Parathyroid adenoma (tissue), 2 donors: ENCODE results near the gene P3H1.

Experiments
- H2AFZ ChIP-seq: fragments of 300-600 bp; sonication (generic); one replicate; pipeline ENCODE4 v1.7.0; 2017; ENCODE audit warnings: antibody characterized with exemption, mild to moderate bottlenecking
- H3K27ac ChIP-seq: fragments of 300-600 bp; sonication (generic); one replicate; pipeline ENCODE4 v1.7.0; 2017
- H3K27me3 ChIP-seq: fragments of 300-600 bp; sonication (generic); one replicate; pipeline ENCODE4 v1.7.0; 2017; ENCODE audit warnings: low read length; ENCODE audit not compliant: control insufficient read depth, insufficient read depth
- H3K36me3 ChIP-seq: fragments of 300-600 bp; sonication (generic); one replicate; pipeline ENCODE4 v1.7.0; 2017; ENCODE audit warnings: low read length; ENCODE audit not compliant: control insufficient read depth, insufficient read depth
- H3K4me1 ChIP-seq: fragments of 300-600 bp; sonication (generic); one replicate; pipeline ENCODE4 v1.7.0; 2017; ENCODE audit warnings: control low read depth
- H3K4me2 ChIP-seq: fragments of 300-600 bp; sonication (generic); one replicate; pipeline ENCODE4 v1.7.0; 2017; ENCODE audit warnings: low read length
- H3K4me3 ChIP-seq: fragments of 300-600 bp; sonication (generic); one replicate; pipeline ENCODE4 v1.7.0; 2017; ENCODE audit warnings: low read depth, low read length
- H3K79me2 ChIP-seq: fragments of 300-600 bp; sonication (generic); one replicate; pipeline ENCODE4 v1.7.0; 2017; ENCODE audit warnings: control low read depth
- H3K9ac ChIP-seq: fragments of 300-600 bp; sonication (generic); one replicate; pipeline ENCODE4 v1.7.0; 2017; ENCODE audit warnings: mild to moderate bottlenecking
- H3K9me3 ChIP-seq: fragments of 300-600 bp; sonication (generic); one replicate; pipeline ENCODE4 v1.7.0; 2017; ENCODE audit warnings: low read length; ENCODE audit not compliant: control insufficient read depth
- TF ChIP-seq, protein P1 (sequence below): fragments of 300-600 bp; sonication (generic); IDR thresholded peaks from one replicate; pipeline ENCODE4 v1.7.0; 2017; ENCODE audit warnings: antibody characterized with exemption, mild to moderate bottlenecking
- donor health status: primary hyperparathyroidism.

Gene P3H1

DNA sequence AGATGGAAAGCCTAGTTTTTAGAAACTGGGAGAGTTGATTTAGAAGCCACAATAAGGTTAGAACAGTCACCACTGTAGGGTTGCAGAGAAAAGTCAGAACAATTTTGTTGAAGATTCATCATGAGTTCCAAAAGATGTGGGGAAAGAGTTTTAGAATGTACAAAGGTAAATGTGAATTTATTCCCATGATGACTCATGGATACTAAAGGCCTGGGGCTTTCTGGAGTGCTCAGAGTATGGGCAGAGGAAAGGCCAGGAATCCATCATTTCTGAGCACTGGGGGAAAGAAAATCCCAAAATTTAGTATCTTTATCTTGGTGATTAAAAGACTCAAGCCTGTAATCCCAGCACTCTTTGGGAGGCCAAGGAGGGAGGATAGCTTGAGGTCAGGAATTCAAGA, 66.8 kb downstream of the P3H1 start:
- H3K27ac ChIP-seq, result no peak overlapping the region
- H3K27me3 ChIP-seq, result no peaks in the 10 kb centered on the region
- H3K4me1 ChIP-seq, result no peaks in the 10 kb centered on the region
- no peak overlapping the region for H3K4me3 ChIP-seq
- no peaks in the 10 kb centered on the region for H3K9me3 ChIP-seq
- no peaks in the 10 kb centered on the region for H3K36me3 ChIP-seq
- TF ChIP-seq, protein P1, sequence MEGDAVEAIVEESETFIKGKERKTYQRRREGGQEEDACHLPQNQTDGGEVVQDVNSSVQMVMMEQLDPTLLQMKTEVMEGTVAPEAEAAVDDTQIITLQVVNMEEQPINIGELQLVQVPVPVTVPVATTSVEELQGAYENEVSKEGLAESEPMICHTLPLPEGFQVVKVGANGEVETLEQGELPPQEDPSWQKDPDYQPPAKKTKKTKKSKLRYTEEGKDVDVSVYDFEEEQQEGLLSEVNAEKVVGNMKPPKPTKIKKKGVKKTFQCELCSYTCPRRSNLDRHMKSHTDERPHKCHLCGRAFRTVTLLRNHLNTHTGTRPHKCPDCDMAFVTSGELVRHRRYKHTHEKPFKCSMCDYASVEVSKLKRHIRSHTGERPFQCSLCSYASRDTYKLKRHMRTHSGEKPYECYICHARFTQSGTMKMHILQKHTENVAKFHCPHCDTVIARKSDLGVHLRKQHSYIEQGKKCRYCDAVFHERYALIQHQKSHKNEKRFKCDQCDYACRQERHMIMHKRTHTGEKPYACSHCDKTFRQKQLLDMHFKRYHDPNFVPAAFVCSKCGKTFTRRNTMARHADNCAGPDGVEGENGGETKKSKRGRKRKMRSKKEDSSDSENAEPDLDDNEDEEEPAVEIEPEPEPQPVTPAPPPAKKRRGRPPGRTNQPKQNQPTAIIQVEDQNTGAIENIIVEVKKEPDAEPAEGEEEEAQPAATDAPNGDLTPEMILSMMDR, result no peak
- no peak overlapping the region for H3K4me2 ChIP-seq
- H2AFZ ChIP-seq, result no peak overlapping the region
- H3K9ac ChIP-seq, result no peak overlapping the region
- no peaks in the 10 kb centered on the region for H3K79me2 ChIP-seq

DNA sequence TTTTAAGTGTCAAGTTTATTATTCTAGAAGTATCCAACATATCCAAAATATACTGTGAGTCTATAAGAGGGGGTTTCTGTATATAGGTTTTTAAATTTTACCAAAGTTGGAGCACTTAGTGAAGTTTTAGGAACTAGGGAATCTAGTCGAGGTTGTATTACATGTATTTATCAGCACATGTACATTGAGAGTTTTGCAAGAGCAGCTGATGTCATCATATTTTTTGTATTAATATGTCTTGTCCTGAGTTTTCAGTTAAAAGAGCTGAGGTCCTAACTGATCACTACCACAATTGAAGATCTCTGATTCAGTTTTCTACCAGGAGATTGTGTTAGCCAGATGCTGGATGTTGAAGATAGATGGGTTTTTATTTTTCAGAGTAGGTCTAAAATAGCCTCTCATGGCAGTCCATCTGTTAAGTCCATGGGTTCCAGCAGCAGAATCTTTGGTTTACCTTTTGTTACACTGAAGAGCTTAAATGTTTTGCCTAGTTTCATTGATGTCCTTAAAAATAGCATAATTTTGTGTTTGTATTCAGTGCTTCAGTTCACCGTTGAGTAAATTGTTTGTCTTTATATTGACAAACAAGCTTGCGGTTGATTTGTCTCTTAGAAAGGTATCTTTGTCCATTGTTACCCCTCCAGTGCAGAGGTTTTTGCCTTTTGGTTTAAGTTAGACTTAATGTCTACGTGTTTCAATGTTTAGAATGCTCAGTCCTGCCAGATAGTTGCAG, 68.6 kb downstream of the P3H1 start:
- TF ChIP-seq, protein P1, result no peak
- Histone ChIP-seq H3K79me2 (no peaks in the 10 kb centered on the region), H3K4me2 (no peak overlapping the region), H3K9me3 (no peaks in the 10 kb centered on the region), H3K9ac (no peak overlapping the region), H3K27ac (no peak overlapping the region), H3K36me3 (no peaks in the 10 kb centered on the region), H2AFZ (no peak overlapping the region), H3K27me3 (no peaks in the 10 kb centered on the region), H3K4me1 (no peaks in the 10 kb centered on the region), H3K4me3 (no peak overlapping the region)
